OCI-LY3 (cell line): ENCODE measurements around the gene RNU1-2.
"Not testable (repeated sequence)": the region's sequence is repeated elsewhere in the genome, so short reads cannot be mapped to it uniquely, and the experiment has no call there.

Source experiments
- H2AFZ ChIP-seq: fragments of 200-600, 300-600 bp; shearing (Covaris generic); 2 replicates; pipeline ENCODE4 v1.6.0; 2014; ENCODE audit warnings: antibody characterized with exemption, low read depth, low read length
- H3K27ac ChIP-seq: fragments of 200-600, 300-600 bp; sonication (generic); 2 replicates; pipeline ENCODE4 v1.5.1; 2014; ENCODE audit warnings: mild to moderate bottlenecking, low read length, moderate library complexity, mixed read lengths
- H3K27me3 ChIP-seq: fragments of 200-600, 300-600 bp; sonication (generic); 2 replicates; pipeline ENCODE4 v1.6.1; 2014; ENCODE audit warnings: low read depth, low read length, mixed read lengths
- H3K36me3 ChIP-seq: fragments of 200-600, 300-600 bp; sonication (generic); replicated peaks from 2 replicates; pipeline ENCODE3; 2014; ENCODE audit warnings: low read depth, low read length, mixed read lengths
- H3K4me1 ChIP-seq: fragments of 300-600, 200-600 bp; sonication (generic); 2 replicates; pipeline ENCODE4 v1.6.1; 2014; ENCODE audit warnings: low read length, mixed read lengths
- H3K4me2 ChIP-seq: fragments of 200-600, 300-600 bp; sonication (generic); 2 replicates; pipeline ENCODE4 v1.6.1; 2014; ENCODE audit warnings: low read length, mixed read lengths
- H3K4me3 ChIP-seq: fragments of 300-600, 200-600 bp; sonication (generic); 2 replicates; pipeline ENCODE4 v1.5.1; 2014; ENCODE audit warnings: antibody characterized with exemption, mild to moderate bottlenecking, low read length, moderate library complexity
- H3K79me2 ChIP-seq: fragments of 300-600, 200-600 bp; shearing (Covaris generic); 2 replicates; pipeline ENCODE4 v1.6.1; 2014; ENCODE audit warnings: mild to moderate bottlenecking, low read length, mixed read lengths
- H3K9ac ChIP-seq: fragments of 300-600, 200-600 bp; shearing (Covaris generic); 2 replicates; pipeline ENCODE4 v1.6.0; 2014; ENCODE audit warnings: mild to moderate bottlenecking, low read length, moderate library complexity
- H3K9me3 ChIP-seq: fragments of 200-600, 300-600 bp; shearing (Covaris generic); 2 replicates; pipeline ENCODE4 v1.6.1; 2014; ENCODE audit warnings: low read length, mixed read lengths; ENCODE audit not compliant: insufficient read depth
- H4K20me1 ChIP-seq: fragments of 200-600, 300-600 bp; sonication (generic); 2 replicates; pipeline ENCODE4 v1.6.1; 2016; ENCODE audit warnings: low read length, mixed read lengths; ENCODE audit not compliant: insufficient read depth

Gene RNU1-2

DNA sequence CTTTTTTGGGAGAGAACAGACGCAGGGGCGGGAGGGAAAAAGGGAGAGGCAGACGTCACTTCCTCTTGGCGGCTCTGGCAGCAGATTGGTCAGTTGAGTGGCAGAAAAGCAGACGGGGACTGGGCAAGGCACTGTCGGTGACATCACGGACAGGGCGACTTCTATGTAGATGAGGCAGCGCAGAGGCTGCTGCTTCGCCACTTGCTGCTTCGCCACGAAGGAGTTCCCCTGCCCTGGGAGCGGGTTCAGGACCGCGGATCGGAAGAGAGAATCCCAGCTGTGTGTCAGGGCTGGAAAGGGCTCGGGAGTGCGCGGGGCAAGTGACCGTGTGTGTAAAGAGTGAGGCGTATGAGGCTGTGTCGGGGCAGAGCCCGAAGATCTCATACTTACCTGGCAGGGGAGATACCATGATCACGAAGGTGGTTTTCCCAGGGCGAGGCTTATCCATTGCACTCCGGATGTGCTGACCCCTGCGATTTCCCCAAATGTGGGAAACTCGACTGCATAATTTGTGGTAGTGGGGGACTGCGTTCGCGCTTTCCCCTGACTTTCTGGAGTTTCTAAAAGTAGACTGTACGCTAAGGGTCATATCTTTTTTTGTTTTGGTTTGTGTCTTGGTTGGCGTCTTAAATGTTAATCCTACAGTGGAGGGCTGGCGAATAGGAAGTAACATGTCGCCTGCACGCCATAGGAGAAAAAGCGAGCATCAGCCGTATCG, at the start of gene RNU1-2:
RNU1-2 (plus strand) TSS at position 383 of the 718 bp plus-strand sequence.
- H4K20me1 ChIP-seq, H2AFZ ChIP-seq, H3K27me3 ChIP-seq, H3K79me2 ChIP-seq, H3K36me3 ChIP-seq, H3K4me1 ChIP-seq, H3K9me3 ChIP-seq: not testable (repeated sequence)
- peak within 1 kb of the TSS; percentile 80 for H3K4me2 ChIP-seq
- peak within 1 kb of the TSS; percentile 78 for H3K4me3 ChIP-seq
- peak within 1 kb of the TSS; percentile 63 for H3K9ac ChIP-seq
- H3K27ac ChIP-seq, result peak within 1 kb of the TSS; percentile 75

- not testable (repeated sequence) for H4K20me1 ChIP-seq, H2AFZ ChIP-seq, H3K79me2 ChIP-seq, H3K27ac ChIP-seq, H3K4me1 ChIP-seq, H3K4me3 ChIP-seq, H3K36me3 ChIP-seq, H3K9me3 ChIP-seq, H3K27me3 ChIP-seq, H3K4me2 ChIP-seq, H3K9ac ChIP-seq
These were observed 39.6 kb upstream of the RNU1-2 start for GRCh38 chr1:16856201-16856600.

DNA sequence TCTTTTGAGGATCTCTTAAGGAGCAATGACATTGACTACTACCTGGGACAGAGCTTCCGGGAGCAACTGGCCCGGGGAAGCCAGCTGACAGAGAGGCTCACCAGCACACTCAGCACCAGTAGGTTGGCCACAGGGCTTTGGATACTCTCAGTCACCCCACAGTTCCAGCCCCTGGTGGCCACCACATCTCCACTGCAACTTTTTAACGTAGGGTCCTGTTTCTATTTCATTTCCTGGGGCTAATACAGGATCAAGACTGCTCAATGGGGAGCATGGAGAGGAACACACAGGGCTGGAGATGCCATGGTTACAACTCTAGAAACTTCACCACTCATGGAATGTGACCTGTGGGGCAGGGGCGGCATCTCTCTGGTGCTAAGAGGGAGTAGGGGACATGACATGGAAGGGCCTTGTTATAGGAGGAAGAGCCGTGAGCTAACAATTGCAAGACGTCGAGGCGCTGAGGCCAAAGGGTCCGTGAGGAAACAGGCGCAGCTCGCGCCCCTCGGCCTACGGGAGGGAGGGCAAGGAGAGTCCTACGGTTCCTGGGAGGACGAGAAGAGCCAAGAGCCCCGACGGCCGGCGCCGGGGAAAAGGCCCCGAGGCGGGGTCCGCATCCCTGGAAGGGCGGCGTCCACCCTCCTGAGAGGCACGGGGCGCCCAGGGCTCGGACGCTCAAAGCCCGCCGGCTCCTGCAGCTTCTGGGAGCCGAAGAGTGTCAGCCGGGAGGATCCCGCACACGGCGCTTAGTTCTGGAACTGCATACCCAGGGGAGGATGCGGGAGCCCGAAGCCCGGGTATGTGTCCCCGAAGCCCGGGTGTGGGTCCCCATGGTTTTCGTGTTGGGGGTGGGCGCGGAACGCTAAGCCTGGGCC, 36.4 kb upstream of the RNU1-2 start:
- H3K27me3 ChIP-seq, H3K27ac ChIP-seq, H3K4me2 ChIP-seq, H2AFZ ChIP-seq, H3K4me1 ChIP-seq, H4K20me1 ChIP-seq, H3K79me2 ChIP-seq, H3K9me3 ChIP-seq, H3K36me3 ChIP-seq, H3K4me3 ChIP-seq, H3K9ac ChIP-seq: not testable (repeated sequence)

- H4K20me1 ChIP-seq, H2AFZ ChIP-seq, H3K36me3 ChIP-seq, H3K4me1 ChIP-seq, H3K9ac ChIP-seq, H3K9me3 ChIP-seq, H3K27ac ChIP-seq, H3K4me2 ChIP-seq, H3K79me2 ChIP-seq, H3K27me3 ChIP-seq, H3K4me3 ChIP-seq: not testable (repeated sequence)
These were observed 35.7 kb upstream of the RNU1-2 start for GRCh38 chr1:16860048-16860447.

DNA sequence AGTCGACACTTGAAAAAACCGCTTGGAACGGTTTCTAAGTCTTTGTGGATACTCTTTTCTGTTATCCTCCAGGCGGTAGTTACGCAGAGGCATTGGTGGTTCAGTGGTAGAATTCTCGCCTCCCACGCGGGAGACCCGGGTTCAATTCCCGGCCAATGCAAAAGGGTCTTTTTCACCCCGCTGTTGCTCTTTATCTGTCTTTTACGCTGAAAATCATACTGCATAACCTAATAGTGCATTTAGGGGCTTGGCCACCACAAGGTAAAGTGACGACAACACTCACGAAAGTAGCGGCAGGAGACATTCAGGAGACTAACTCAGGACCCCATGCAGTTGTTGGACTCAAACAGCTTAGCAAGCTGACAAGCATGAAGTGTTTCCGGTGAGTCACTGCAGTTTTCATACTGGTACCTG, 33.9 kb upstream of the RNU1-2 start:
- not testable (repeated sequence) for H3K4me3 ChIP-seq, H3K27ac ChIP-seq, H3K27me3 ChIP-seq, H3K4me2 ChIP-seq, H3K36me3 ChIP-seq, H3K4me1 ChIP-seq, H3K9ac ChIP-seq, H3K9me3 ChIP-seq, H4K20me1 ChIP-seq, H3K79me2 ChIP-seq, H2AFZ ChIP-seq

- not testable (repeated sequence) for H3K27ac ChIP-seq, H4K20me1 ChIP-seq, H3K27me3 ChIP-seq, H3K4me1 ChIP-seq, H3K79me2 ChIP-seq, H3K4me3 ChIP-seq, H3K36me3 ChIP-seq, H2AFZ ChIP-seq, H3K9me3 ChIP-seq, H3K9ac ChIP-seq
- H3K4me2 ChIP-seq, result peak overlapping the region; percentile 18; the same call in 1 of the 2 replicates
These were observed 33.4 kb upstream of the RNU1-2 start for GRCh38 chr1:16862415-16862814.

GRCh38 chr1:16863024-16863423, 32.8 kb upstream of the RNU1-2 start:
- H3K27ac ChIP-seq, H4K20me1 ChIP-seq, H3K9ac ChIP-seq, H3K27me3 ChIP-seq, H3K4me1 ChIP-seq, H3K9me3 ChIP-seq, H3K79me2 ChIP-seq, H3K36me3 ChIP-seq, H2AFZ ChIP-seq, H3K4me3 ChIP-seq: not testable (repeated sequence)
- peak overlapping the region; percentile 38 for H3K4me2 ChIP-seq

GRCh38 chr1:16866926-16867707, 28.7 kb upstream of the RNU1-2 start:
- not testable (repeated sequence) for H3K4me2 ChIP-seq, H2AFZ ChIP-seq

GRCh38 chr1:16868787-16869186, 27.0 kb upstream of the RNU1-2 start:
- not testable (repeated sequence) for H3K79me2 ChIP-seq, H3K9me3 ChIP-seq, H4K20me1 ChIP-seq, H3K36me3 ChIP-seq, H3K4me1 ChIP-seq, H3K4me3 ChIP-seq, H3K27ac ChIP-seq, H3K9ac ChIP-seq, H3K27me3 ChIP-seq, H2AFZ ChIP-seq, H3K4me2 ChIP-seq

More at GRCh38 chr1:16866926-16867707, 28.7 kb upstream of the RNU1-2 start:
- not testable (repeated sequence) for H3K4me3 ChIP-seq, H3K4me1 ChIP-seq, H3K27ac ChIP-seq, H3K9ac ChIP-seq, H3K27me3 ChIP-seq, H3K9me3 ChIP-seq, H3K36me3 ChIP-seq, H4K20me1 ChIP-seq, H3K79me2 ChIP-seq
